GM19023 (cell line): ENCODE results near the gene EIF2S2.

Experiments
- ATAC-seq: cut with Tn5 transposase; IDR thresholded peaks from one replicate; pipeline ENCODE4 v1.9.1; 2021; ENCODE audit warnings: mild to moderate bottlenecking, moderate library complexity; ENCODE audit not compliant: unreplicated experiment

The EIF2S2 gene

DNA sequence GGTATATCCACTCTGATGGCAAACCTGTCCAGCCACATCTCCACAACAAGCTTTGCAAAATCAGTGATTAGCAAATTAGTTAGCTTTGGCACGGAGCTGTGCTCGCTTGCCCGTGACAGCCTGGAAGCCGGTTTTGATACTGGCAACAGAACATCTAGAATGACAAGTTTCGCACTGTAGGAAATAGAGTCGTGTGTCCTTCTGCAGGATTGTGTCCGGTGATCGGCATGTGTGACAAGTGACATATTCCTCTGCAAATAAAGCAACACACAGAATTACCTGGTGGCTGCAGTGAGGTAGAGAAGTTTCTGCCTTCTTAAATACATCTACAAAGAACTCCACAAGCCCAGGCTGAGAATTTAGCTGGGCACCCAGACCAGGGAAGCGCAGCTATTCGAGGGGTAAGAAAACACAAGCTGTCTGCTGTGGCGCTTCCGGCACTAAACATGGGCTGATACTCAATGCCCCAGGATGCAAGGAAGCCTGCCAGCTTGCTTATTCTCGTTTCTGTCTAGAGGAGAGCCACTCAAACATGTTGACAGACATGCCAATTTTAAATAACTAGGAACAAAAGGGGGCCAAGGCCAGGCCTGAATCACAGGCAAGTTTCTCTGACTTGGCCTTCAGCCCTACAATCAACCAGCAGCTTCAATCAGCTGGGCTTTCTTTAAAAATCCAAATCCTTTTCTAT, 22.2 kb downstream of the EIF2S2 start:
- ATAC-seq, result no peak

DNA sequence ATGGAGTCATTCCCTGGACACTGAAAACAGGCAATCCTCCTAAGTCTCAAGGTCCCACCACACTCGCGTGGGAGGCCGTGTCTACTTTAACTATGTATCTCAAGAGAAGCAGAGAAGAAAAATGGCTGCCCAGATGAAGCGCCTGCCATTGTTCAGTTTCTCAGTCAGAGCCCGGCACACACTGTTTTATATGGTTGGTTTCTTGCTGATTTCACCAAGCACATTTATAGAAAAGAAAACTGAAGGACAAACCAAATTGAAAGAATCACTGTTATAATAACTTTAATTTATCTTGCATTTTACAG, 22.9 kb downstream of the EIF2S2 start:
- ATAC-seq, result no peak

DNA sequence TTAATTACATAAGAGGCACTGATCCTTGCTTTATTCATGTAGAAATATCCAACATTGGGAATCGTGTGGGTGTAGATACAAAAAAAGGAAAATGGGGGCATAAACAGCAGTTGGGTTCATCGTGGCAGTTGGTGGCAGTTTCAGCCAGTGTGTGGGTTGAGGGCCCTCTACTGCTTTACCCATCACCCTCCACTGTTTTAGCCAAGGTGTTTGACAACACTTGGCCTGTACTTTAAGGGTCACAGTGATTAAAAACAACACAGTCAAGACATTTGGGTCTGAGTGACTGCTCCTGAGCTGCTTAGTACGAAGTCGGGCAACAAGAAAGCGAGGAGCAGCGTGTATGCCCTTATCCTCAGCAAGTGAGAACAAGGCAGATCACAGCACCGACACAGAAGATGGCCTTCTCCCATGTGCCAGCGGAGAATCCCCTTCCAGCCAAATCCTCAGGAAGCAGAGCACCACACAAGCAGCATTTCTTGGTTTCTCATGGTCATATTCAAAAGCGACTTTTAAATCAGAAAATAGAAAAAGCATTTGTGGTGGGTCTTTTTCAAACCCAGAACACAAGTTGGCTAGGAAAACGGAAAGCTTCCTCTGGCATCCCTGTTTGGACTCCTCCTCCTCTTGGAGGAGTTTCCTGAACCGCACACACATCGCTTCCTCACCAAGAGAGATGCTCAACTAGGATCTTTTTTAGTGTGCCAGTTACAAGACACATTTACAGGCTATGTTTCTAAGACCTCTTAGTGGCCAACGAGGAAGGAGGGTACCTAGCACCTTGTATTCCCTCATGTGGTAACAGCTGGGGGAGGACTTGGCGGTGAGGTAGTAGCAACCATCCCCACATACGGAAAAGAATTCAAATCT, 23.5 kb downstream of the EIF2S2 start:
- no peak for ATAC-seq

DNA sequence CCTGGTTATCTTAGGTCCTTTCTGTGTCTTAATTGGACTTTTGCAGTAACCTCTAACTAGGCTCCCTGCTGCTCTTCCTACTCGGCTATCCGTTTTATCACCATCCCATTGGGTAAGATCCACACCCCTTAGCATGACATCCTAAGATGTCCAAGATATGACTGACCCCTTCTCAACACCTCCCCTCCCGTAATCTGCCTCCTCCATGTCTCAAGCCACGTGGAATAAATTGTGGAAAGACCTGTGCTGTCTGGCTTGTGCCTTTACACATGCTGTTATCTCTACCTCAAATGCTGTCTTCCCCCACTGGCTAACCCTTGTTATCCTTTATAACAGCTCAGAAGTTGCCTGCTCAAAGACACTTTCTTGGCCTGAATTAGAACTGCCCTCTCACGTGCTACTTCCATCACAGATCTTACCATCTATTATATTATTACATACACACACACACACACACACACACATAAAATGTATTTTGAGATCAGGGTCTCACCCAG, 26.5 kb downstream of the EIF2S2 start:
- no peak for ATAC-seq

DNA sequence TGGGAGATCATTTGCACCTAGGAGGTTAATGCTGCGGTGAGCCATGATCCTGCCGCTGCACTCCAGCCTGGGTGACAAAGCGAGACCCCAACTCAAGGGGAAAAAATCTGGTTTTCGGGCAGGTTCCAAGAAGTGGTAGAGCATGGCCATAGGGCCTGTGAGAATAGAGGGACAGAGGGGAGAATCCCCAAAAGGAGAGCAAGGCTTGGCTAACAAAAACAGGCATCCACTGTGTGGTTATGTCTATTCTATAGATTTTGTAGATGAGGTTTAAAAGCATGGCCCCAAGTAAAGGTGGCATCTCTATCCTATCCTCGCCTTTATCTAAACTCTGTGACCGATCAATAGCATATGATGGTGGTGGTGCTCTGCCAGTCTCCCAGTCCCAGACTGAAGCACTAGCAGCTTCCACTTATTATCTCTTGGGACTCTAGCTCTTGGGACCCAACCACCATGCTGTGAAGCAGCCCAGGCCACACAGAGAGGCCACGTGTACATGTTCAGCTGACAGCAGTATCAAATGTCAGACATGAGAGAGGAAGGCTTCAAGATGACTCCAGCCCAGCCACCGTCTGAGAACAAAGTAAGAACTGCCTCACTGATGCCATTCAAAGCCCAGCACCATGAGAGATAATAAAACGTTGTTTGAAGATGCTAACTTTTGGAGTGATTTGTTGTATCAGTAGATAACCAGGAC, 27.7 kb downstream of the EIF2S2 start:
- no peak for ATAC-seq

DNA sequence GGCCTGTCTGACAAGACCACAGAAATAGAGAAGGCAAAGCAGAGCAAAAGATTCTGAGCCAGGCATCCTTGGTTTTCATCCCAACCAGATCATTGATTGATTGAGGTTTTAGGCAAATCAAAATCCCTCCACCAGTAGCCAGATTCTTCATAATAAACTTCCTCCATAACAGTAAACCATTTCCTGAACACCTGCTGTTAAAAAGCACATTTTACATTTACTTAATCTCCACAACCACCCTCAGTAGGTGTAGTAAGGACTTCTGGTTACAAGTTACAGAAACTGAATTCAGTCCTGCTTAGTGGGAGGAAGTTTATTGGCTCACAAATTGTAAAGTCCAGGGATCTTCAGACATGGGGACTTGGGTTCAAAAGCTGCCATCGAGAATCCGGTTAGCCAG, 28.3 kb downstream of the EIF2S2 start:
- no peak for ATAC-seq

DNA sequence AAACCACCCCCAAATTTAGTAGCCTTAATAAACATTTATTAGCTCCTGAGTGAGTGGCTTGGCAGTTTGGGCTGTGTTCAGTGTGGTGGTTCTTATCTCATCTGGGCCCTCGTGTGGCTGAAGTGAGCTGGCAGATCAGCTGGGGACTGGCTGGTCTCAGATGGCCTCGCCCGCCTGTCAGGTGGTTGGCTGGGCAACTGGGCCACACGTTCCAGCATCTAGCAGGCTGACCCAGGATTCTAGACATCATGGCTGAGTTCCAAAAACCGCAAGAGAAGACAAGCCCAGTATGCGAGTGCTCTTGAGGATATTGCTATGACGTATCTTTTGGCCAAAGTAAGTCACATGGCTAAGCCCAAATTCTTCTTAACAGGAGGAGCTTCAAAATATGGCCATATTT, 28.9 kb downstream of the EIF2S2 start:
- no peak for ATAC-seq

DNA sequence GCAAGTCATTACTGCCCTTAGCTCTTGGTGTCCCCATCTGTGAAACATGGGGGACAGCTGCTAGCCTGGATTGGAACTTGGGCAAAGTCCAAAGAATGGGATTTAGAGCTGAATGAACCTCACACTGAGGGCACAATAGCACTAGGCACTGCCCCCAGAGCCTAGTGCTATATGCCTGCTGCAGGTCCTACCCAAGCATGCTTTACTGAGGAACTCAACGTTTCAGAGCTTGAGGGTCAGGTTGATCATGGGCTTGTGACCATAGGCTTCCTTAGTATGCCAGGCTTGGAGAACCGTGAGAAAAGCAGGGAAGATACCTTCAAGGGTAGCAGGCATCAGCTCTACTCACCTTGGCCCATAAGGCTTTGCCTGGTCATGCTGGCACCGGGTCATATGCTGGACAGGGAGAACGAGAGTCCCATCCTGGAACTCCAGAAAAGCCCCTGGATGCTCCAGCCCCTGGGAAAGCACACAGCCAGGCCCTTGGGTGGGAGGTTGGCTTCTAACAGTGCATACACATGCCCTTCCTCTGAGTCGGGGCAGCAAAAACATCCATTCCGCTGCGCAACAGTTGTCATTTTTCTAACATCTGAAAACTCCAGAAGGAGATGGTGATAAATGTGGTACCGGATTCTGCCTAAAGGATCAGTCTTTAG, 29.7 kb downstream of the EIF2S2 start:
- no peak for ATAC-seq

DNA sequence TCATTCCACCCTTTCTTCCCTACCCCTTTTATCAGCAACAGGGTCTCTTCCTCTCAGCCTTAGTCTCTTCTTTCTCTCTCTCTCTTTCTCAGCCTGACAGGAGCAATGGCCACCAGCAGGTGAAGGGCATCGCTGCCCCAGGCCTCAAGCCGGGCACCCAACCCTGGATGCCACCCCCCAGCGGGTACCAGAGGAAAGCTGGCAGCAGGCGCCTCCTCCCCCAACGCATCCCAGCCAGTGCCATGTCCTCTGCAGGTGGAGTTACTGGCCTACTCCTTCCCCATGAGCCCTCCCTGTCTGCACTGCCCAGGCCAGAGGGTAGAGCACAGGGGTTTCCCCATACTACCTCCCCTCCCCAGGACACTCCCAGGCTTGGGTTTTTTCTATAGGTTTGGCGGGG, 32.2 kb downstream of the EIF2S2 start:
- ATAC-seq, result no peak

DNA sequence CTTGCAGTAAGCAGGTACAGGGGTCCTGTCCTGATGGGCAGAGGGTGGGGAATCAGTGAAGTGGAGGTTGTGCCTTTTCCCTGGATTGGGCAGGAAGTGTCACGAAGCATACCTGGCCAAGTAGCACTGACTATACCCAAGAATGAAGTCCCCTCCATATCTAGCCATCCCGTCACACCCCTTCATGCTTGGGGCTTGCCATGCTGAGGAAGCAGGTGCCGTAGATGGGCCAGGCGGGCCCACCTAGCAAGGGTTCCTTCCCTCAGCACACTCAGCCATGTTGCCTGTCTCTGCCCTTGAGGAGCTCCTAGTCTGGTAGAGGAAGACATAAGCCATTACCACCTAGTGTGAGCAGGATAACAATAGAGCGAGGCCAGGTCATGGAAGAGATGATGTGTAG, 33.5 kb downstream of the EIF2S2 start:
- no peak for ATAC-seq

DNA sequence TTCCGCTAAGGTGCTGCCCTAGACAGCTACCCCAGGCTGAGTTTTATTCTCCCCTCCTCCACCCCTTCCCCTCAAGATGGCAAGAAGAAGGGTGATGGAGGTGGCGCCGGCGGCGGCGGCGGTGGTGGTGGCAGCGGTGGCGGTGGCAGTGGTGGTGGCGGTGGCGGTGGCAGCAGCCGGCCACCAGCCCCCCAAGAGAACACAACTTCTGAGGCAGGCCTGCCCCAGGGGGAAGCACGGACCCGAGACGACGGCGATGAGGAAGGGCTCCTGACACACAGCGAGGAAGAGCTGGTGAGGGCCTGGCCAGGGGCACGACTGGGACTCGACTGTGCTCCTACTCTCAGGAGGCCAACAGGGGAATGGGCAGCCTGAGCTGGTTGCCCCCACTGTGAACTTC, 35.1 kb downstream of the EIF2S2 start:
- ATAC-seq, result no peak

DNA sequence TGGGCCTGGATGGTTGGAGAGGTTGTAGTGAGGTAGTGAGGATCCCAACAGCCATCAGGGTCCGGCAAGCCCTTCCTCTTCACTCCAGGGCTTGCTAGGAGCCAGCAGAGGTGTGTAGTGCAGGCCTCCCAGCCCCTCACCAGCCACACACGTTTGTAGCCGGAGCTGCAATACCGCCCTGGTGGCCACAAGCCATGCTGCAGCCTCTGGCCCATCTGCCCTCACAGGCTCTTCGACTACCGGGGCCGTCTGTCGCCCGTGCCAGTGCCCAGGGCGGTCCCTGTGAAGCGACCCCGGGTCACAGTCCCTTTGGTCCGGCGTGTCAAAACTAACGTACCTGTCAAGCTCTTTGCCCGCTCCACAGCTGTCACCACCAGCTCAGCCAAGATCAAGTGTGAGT, 36.4 kb downstream of the EIF2S2 start:
- no peak for ATAC-seq

DNA sequence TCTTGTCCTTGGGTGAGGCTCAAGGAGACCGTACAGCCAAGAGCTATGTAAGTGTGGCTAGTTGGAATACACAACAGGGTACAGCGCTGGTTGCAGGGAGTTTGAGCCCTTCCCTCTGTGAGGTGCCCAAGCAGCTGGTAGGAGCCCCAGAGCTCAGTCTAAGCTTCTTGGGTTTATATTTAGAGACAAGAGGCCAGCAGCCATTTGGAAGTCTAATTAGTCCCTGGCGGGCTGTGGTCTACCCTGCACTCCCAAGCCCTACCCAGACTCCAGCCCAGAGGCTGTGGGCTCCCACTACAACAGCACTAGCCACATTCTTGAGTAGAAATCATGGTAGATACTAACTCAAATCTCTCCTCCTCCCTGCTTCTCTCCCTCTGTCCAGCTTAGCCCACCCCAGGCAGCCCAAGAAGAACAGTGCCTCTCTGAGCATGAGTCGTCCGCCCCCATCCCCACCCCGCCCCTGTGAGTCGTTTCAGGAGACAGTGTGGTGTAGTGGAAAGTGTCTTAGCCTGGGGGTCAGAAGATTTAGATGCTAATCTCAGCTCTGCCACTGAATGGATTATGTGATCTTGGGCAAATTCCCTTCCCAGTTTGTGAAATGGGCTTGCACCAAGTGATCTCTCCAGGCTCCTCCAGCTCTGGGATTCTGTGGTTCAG, 37.8 kb downstream of the EIF2S2 start:
- no peak for ATAC-seq

DNA sequence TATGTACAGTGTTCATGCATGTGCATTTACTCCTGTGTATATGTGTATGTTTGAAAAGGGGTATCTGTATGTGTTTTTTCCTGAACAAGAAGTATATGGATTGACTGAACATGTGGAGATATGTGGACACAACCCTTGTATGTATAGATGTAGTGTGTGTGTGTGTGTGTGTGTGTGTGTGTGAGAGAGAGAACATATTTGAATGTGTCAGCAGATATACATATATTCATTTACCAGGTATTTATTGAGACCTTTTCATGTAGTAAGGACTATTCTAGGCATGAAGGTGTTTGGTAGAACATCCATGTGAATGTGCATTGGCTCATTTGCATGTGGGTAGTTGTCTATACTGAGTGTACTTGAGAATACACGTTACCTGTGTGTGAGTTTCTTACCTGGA, 39.3 kb downstream of the EIF2S2 start:
- no peak for ATAC-seq

DNA sequence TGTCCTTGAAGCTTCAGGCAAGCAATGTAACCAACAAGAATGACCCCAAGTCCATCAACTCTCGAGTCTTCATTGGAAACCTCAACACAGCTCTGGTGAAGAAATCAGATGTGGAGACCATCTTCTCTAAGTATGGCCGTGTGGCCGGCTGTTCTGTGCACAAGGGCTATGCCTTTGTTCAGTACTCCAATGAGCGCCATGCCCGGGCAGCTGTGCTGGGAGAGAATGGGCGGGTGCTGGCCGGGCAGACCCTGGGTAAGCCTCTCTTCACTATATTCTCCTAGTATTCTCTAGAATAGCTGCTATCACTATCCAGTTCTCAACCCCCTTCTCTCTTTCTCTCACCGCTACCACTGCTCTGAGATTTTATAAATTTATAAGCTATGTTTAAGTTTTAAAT, 40.0 kb downstream of the EIF2S2 start:
- ATAC-seq, result no peak

DNA sequence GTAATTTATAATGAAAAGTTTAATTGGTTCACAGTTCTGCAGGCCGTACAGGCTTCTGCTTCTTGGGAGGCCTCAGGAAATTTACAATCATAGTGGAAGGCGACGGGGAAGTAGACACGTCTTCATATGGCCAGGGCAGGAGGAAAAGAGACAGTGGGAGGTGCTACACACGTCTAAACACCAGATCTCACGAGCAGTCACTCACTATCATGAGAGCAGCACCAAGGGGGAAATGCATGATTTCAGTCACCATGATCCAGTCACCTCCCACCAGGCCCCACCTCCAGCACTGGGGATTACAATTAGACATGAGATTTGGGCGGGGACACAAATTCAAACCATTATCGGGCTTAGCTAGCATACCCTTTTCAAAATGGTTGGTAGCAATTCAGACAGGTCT, 41.2 kb downstream of the EIF2S2 start:
- ATAC-seq, result no peak

DNA sequence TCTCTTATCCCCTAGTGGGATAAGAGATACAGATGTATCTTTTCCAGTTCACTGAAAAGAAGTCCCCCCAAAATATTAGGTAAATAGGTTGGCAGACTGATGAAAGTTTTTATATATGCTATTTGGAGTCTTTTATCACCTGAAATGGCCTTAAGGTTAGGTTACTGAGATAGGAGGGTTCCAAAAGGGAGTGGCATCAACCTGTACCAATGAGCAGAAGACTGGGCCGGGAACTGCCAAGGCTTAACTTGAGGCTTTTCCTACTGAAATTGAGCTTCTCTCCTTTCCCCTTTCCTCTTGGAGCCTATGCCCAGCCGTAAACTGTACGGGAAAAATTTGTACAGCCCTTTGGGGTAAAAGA, 42.0 kb downstream of the EIF2S2 start:
- no peak for ATAC-seq

DNA sequence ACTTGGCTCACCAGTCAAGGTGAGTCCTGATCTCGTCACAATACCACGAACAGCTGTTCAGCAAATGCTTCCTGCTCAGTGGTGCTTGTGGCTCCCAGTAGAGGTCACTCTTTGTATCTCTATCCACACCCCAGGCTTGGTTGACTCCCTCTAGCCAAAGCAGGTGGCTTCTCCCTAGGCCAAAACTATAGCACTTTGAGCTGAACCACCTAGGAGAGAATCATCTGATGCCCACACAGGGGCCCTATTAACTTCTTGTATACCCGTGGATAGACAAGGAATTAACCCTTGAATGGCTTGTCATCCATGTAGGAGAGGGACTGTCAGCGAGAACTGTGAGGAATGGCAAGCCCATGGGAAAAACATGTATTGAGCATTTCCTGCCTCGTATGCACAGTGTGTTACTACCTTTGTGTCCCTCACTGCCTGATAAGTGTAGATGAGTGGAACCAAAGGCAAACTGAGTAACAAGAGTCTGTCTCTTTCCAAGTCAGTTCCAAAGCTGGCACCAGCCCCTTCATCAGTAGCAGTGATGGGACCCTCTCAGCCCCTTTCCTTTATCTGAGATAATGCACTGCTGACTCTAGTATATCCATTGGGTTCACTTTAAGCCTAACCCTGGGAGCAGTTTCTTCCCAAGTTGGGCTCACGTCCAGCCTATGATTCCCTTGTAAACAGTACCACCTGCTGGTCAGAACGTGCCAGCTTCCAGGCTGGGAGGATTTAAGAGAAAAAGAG, 42.5 kb downstream of the EIF2S2 start:
- ATAC-seq, result no peak

DNA sequence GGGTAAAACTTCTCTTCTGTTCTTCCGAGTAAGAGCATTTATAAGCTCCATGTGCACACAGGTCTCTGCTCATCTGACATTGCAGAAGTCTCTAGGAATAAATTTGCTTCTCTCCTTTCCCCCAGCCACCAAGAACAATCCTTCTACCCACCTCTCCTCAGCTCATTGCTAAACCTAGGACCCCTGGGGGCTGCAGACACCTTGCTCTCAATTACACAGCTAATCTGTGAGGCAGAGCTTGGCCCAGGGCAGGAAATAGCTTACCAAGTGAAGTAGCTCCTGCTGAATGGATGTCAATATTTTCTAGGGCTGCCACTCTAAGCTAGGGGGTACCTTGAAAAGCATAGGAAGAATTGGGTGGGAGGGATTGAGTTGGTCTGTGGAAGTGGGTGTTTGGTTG, 44.0 kb downstream of the EIF2S2 start:
- no peak for ATAC-seq

DNA sequence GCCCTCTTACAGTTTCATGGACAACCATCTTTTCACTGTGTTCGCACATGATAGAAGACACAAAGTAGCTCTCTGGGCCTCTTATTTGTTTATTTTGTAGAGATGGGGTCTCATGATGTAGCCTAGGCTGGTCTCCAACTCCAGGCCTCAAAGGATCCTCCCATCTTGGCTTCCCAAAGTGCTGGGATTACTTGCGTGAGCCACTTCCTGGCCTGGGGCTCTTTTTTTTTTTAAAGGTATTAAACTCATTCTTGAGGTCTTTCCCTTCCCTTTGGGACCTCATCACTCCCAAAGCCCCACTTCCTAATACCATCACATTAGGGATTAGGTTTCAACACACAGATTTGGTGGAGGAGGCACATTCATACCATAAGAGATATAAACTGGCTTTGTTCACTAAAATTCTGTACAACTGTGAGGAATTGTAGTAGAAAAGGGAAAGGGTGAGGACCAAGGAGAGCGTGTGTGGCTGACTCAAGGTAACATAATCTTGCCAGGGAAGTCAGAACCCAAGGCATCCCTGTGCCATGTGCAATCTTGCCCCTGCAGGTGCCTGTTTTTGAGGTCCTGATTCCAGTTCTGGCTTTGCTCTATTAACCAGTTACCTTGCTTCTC, 45.5 kb downstream of the EIF2S2 start:
- ATAC-seq, result no peak
